Transverse colon (tissue), 4 donors: ENCODE measurements around the gene CD47. TPM values are rescaled to one million over a fixed set of nuclear protein-coding genes. Genes with fewer than 3 reads are reported as not detected.

Experiments used
- DNase-seq: peaks from one replicate; pipeline ENCODE4 v3.0.0-alpha.2; 2019
- H3K27ac ChIP-seq, 4 donors: fragments of 200-600 bp; sonication (generic); 2 replicates each; pipeline ENCODE4 v1.5.1; 2016 to 2018; ENCODE audit warnings: inconsistent platforms in 4 of 4
- H3K27me3 ChIP-seq: fragments of 200-600 bp; sonication (generic); 2 replicates; pipeline ENCODE4 v1.5.1; 2017; ENCODE audit warnings: inconsistent platforms
- H3K36me3 ChIP-seq, 4 donors: fragments of 200-600 bp; sonication (generic); 2 replicates each; pipeline ENCODE4 v1.5.1; 2017 to 2019; ENCODE audit warnings: inconsistent platforms in 4 of 4
- H3K4me1 ChIP-seq, 4 donors: fragments of 200-600 bp; sonication (generic); 2 replicates each; pipeline ENCODE4 v1.5.1; 2017 to 2020; ENCODE audit warnings: inconsistent platforms in 4 of 4
- H3K4me3 ChIP-seq, 4 donors: fragments of 200-600 bp; sonication (generic); 1 replicate in 1 of 4; 2 replicates in 3 of 4; pipeline versions ENCODE4 v1.5.1 to v1.6.1; 2017 to 2019; ENCODE audit warnings: inconsistent platforms in 4 of 4
- H3K9me3 ChIP-seq, 2 donors: fragments of 200-600 bp; sonication (generic); 2 replicates each; pipeline ENCODE4 v1.5.1; 2017 to 2019; ENCODE audit warnings: inconsistent platforms in 2 of 2
- CTCF ChIP-seq, 5 experiments: fragments of 200-600 bp in 3 of 5; fragments of 450-650 bp in 2 of 5; sonication (generic) in 3 of 5; IDR thresholded peaks; 1 replicate in 2 of 5; 2 replicates in 3 of 5; pipeline ENCODE4 v1.5.1; 2016 to 2017; ENCODE audit warnings: antibody characterized with exemption in 5 of 5, inconsistent platforms in 3 of 5, mild to moderate bottlenecking in 2 of 5, moderate library complexity in 1 of 5
- EP300 ChIP-seq: sonication (generic); formaldehyde crosslinking; IDR thresholded peaks from one replicate; pipeline ENCODE4 v1.6.1; 2017; ENCODE audit warnings: antibody characterized with exemption, low read depth
- POLR2A ChIP-seq: fragments of 450-650 bp; IDR thresholded peaks from one replicate; pipeline ENCODE4 v1.6.1; 2016; ENCODE audit warnings: antibody characterized with exemption, mild to moderate bottlenecking, moderate library complexity
- POLR2AphosphoS5 ChIP-seq, 3 donors: sonication (generic); formaldehyde crosslinking; IDR thresholded peaks; one replicate each; pipeline ENCODE4 v1.6.1; 2016; ENCODE audit warnings: antibody characterized with exemption in 3 of 3
- WGBS, 2 donors: methylation state at CpG; one replicate each; pipeline ENCODE4 v1.1.5; 2018; ENCODE audit warnings: low coverage in 1 of 2; 5-methylcytosine and 5-hydroxymethylcytosine counted together
- in situ Hi-C, 4 donors: fragments of 200-750 bp; cut with MboI; loops; one replicate each; pipeline versions ENCODE4 v1.15.0 to v1.15.1; 2017; ENCODE audit warnings: low sequenced_read_pairs in 3 of 4, low pct_ligation_motif_present in 1 of 4, low pct_unique_long_range_greater_than_20kb in 1 of 4
- intact Hi-C: fragments of 100-400 bp; cut with DNase I; formaldehyde crosslinking; loops from one replicate; pipeline ENCODE4 v1.15.1; 2023; ENCODE audit warnings: low total_unique reads
- total RNA-seq, 4 donors: library from RNA; depleted of rRNA; stranded (reverse); fragments of >200 nt; gene quantifications; one replicate each; pipeline ENCODE4 v1.1.0, GENCODE V29; 2016

CD47 gene
- total RNA-seq, 4 donors from 2014 or later: 71.7 to 108 (median 93.4) TPM

GRCh38 chr3:108054935-108055334 is 35.9 kb downstream of the CD47 start:
- Histone ChIP-seq H3K36me3 (peaks cover 0 to 47% (median 2%) of the 10 kb centered on the region in 4 donors), H3K27me3 (no peaks in the 10 kb centered on the region), H3K9me3 (no peaks in the 10 kb centered on the region), H3K27ac (no peak overlapping the region), H3K4me3 (no peak overlapping the region), H3K4me1 (no peaks in the 10 kb centered on the region)
- no peak for DNase-seq
- intact Hi-C loops (no loop called here), in situ Hi-C loops (no loop called here)
- TF ChIP-seq CTCF (IDR thresholded peaks at IDR 0.05) (no peak), EP300 (no peak), POLR2A (no peak), POLR2AphosphoS5 (IDR thresholded peaks at IDR 0.05) (no peak)
- 83 to 93% methylated on average over 2 of the region's 2 CpGs for WGBS, 2 donors

- Histone ChIP-seq H3K36me3 (peaks cover 0 to 35% (median 2%) of the 10 kb centered on the region in 4 donors), H3K27ac (no peak overlapping the region), H3K27me3 (no peaks in the 10 kb centered on the region), H3K4me1 (no peaks in the 10 kb centered on the region), H3K9me3 (no peaks in the 10 kb centered on the region), H3K4me3 (no peak overlapping the region)
- 88 to 92% methylated on average over 1 to 2 of the region's 2 CpGs for WGBS, 2 donors
- TF ChIP-seq CTCF (IDR thresholded peaks at IDR 0.05) (no peak), POLR2A (no peak), POLR2AphosphoS5 (IDR thresholded peaks at IDR 0.05) (no peak), EP300 (no peak)
- in situ Hi-C loops (no loop called here), intact Hi-C loops (no loop called here)
- DNase-seq: no peak
Observed at GRCh38 chr3:108053483-108053882, 37.3 kb downstream of the CD47 start.

- in situ Hi-C loops: no loop called here
- H3K27ac ChIP-seq: no peak overlapping the region
Observed at GRCh38 chr3:108053067-108053466, 37.8 kb downstream of the CD47 start.

GRCh38 chr3:108051005-108051404 is 39.8 kb downstream of the CD47 start:
- peaks cover 0 to 25% (median 0%) of the 10 kb centered on the region in 4 donors for H3K36me3 ChIP-seq
- no peaks in the 10 kb centered on the region for H3K4me1 ChIP-seq
- DNase-seq: no peak
- in situ Hi-C loops: no loop called here
- TF ChIP-seq EP300 (no peak), POLR2A (no peak), POLR2AphosphoS5 (IDR thresholded peaks at IDR 0.05) (no peak), CTCF (IDR thresholded peaks at IDR 0.05) (no peak)
- no peaks in the 10 kb centered on the region for H3K9me3 ChIP-seq
- intact Hi-C loops: no loop called here
- no peaks in the 10 kb centered on the region for H3K27me3 ChIP-seq
- WGBS, 2 donors: 94 to 100% methylated on average over 3 of the region's 3 CpGs
- no peak overlapping the region for H3K27ac ChIP-seq
- H3K4me3 ChIP-seq: no peak overlapping the region

More at GRCh38 chr3:108053067-108053466, 37.8 kb downstream of the CD47 start:
- intact Hi-C loops: no loop called here
- no peak for DNase-seq
- H3K4me1 ChIP-seq: no peaks in the 10 kb centered on the region
- no peak overlapping the region for H3K4me3 ChIP-seq
- 62 to 100% methylated on average over 1 to 3 of the region's 3 CpGs for WGBS, 2 donors
- H3K27me3 ChIP-seq: no peaks in the 10 kb centered on the region
- no peak for TF ChIP-seq POLR2AphosphoS5 (IDR thresholded peaks at IDR 0.05)
- TF ChIP-seq POLR2A: no peak
- no peak for TF ChIP-seq EP300
- no peak for TF ChIP-seq CTCF (IDR thresholded peaks at IDR 0.05)
- peaks cover 0 to 31% (median 2%) of the 10 kb centered on the region in 4 donors for H3K36me3 ChIP-seq
- H3K9me3 ChIP-seq: no peaks in the 10 kb centered on the region
